GM12874 (cell line): ENCODE measurements around the gene CACNG4.

Experiments used
- CTCF ChIP-seq: IDR thresholded peaks from 2 replicates; pipeline ENCODE4 v1.5.1; 2011; ENCODE audit warnings: low read depth, mild to moderate bottlenecking, control low read depth, low read length, moderate library complexity; ENCODE audit not compliant: insufficient read depth

The CACNG4 gene

GRCh38 chr17:66980896-66981295, 16.4 kb downstream of the CACNG4 start:
- TF ChIP-seq CTCF = no peak

- TF ChIP-seq CTCF = no peak
Measured at GRCh38 chr17:66981983-66982508, 17.5 kb downstream of the CACNG4 start.

GRCh38 chr17:66983414-66984021, 19.0 kb downstream of the CACNG4 start:
- no peak for TF ChIP-seq CTCF

- TF ChIP-seq CTCF = no peak
Measured at GRCh38 chr17:66984730-66985129, 20.2 kb downstream of the CACNG4 start.

- no peak for TF ChIP-seq CTCF
Measured at GRCh38 chr17:66985338-66986237, 21.1 kb downstream of the CACNG4 start.

GRCh38 chr17:66986659-66987058, 22.2 kb downstream of the CACNG4 start:
- no peak for TF ChIP-seq CTCF

- no peak for TF ChIP-seq CTCF
Measured at GRCh38 chr17:66987059-66987616, 22.6 kb downstream of the CACNG4 start.
